HG03025 (cell line): ENCODE results near the gene PYHIN1.
A peak's percentile ranks its signal among the peaks of the same experiment; 100 is the strongest.
"Not testable (repeated sequence)": the region's sequence is repeated elsewhere in the genome, so short reads cannot be mapped to it uniquely, and the experiment has no call there.

Source experiments
- ATAC-seq: cut with Tn5 transposase; IDR thresholded peaks from one replicate; pipeline ENCODE4 v1.9.1; 2021; ENCODE audit warnings: mild to moderate bottlenecking, moderate library complexity; ENCODE audit not compliant: unreplicated experiment, low FRiP score

PYHIN1 gene

GRCh38 chr1:158978730-158979129 lies 47.4 kb downstream of the PYHIN1 start:
- no peak for ATAC-seq

GRCh38 chr1:158979229-158979628 lies 47.9 kb downstream of the PYHIN1 start:
- no peak for ATAC-seq

GRCh38 chr1:158983235-158983634 lies 51.9 kb downstream of the PYHIN1 start:
- ATAC-seq: no peak

GRCh38 chr1:158984386-158984785 lies 53.0 kb downstream of the PYHIN1 start:
- no peak for ATAC-seq

GRCh38 chr1:158989424-158989823 lies 58.1 kb downstream of the PYHIN1 start:
- ATAC-seq: no peak

GRCh38 chr1:158992787-158993312 lies 61.5 kb downstream of the PYHIN1 start:
- ATAC-seq: no peak

- no peak for ATAC-seq
These were observed 65.6 kb downstream of the PYHIN1 start for GRCh38 chr1:158996998-158997397.

GRCh38 chr1:158998037-158998780 lies 66.9 kb downstream of the PYHIN1 start:
- ATAC-seq: peak; percentile 46

- peak; percentile 47 for ATAC-seq
These were observed 67.4 kb downstream of the PYHIN1 start for GRCh38 chr1:158998781-158999161.

GRCh38 chr1:158999316-159000069 lies 68.1 kb downstream of the PYHIN1 start:
- ATAC-seq: no peak

- no peak for ATAC-seq
These were observed 68.7 kb downstream of the PYHIN1 start for GRCh38 chr1:159000070-159000409.

- no peak for ATAC-seq
These were observed 69.3 kb downstream of the PYHIN1 start for GRCh38 chr1:159000625-159001024.

GRCh38 chr1:159005161-159005560 lies 73.8 kb downstream of the PYHIN1 start:
- no peak for ATAC-seq

GRCh38 chr1:159005676-159006075 lies 74.3 kb downstream of the PYHIN1 start:
- no peak for ATAC-seq

- ATAC-seq: not testable (repeated sequence)
These were observed 75.0 kb downstream of the PYHIN1 start for GRCh38 chr1:159006210-159006807.

- no peak for ATAC-seq
These were observed 76.4 kb downstream of the PYHIN1 start for GRCh38 chr1:159007726-159008125.

GRCh38 chr1:159008744-159009188 lies 77.4 kb downstream of the PYHIN1 start:
- peak; percentile 58 for ATAC-seq

- ATAC-seq: no peak
These were observed 77.9 kb downstream of the PYHIN1 start for GRCh38 chr1:159009287-159009686.

- peak; percentile 50 for ATAC-seq
These were observed 78.5 kb downstream of the PYHIN1 start, which contains the start of gene IFI16 for GRCh38 chr1:159009704-159010361. IFI16 (plus strand) TSS chr1:159009907; CDS start chr1:159014681, 4,774 bp downstream.

GRCh38 chr1:159010391-159010790 lies 79.0 kb downstream of the PYHIN1 start:
- ATAC-seq: no peak

- not testable (repeated sequence) for ATAC-seq
These were observed 79.6 kb downstream of the PYHIN1 start for GRCh38 chr1:159011001-159011400.
